Measurements from ENCODE around the gene PRODH2.

PRODH2 gene

GRCh38 chr19:35781650-35782049 lies 31.0 kb downstream of the PRODH2 start:
- no peak for TF ChIP-seq CTCF (IDR thresholded peaks at IDR 0.05; ENCODE audit: low read depth, low read length)
- H3K27ac ChIP-seq, result no peak overlapping the region
- no peaks in the 10 kb centered on the region for H3K9me3 ChIP-seq (ENCODE audit: severe bottlenecking)
- peaks cover 69% of the 10 kb centered on the region for H3K36me3 ChIP-seq
- no peak for DNase-seq
- no peak overlapping the region for H3K4me3 ChIP-seq (ENCODE audit: low read depth, low read length)
- no peaks in the 10 kb centered on the region for H3K27me3 ChIP-seq (ENCODE audit: insufficient read depth, low read depth, severe bottlenecking)

- peaks cover 63% of the 10 kb centered on the region for H3K36me3 ChIP-seq
- TF ChIP-seq CTCF (IDR thresholded peaks at IDR 0.05; ENCODE audit: low read depth, low read length), result no peak
Measured at GRCh38 chr19:35780717-35781116, 31.9 kb downstream of the PRODH2 start.

GRCh38 chr19:35780058-35780457 lies 32.6 kb downstream of the PRODH2 start:
- Histone ChIP-seq H3K27me3 (ENCODE audit: insufficient read depth, low read depth, severe bottlenecking) (no peaks in the 10 kb centered on the region), H3K36me3 (peaks cover 57% of the 10 kb centered on the region), H3K9me3 (ENCODE audit: severe bottlenecking) (no peaks in the 10 kb centered on the region), H3K4me3 (ENCODE audit: low read depth, low read length) (no peak overlapping the region), H3K27ac (no peak overlapping the region)
- TF ChIP-seq CTCF (IDR thresholded peaks at IDR 0.05; ENCODE audit: low read depth, low read length), result no peak
- DNase-seq, result no peak

More at GRCh38 chr19:35780717-35781116, 31.9 kb downstream of the PRODH2 start:
- H3K4me3 ChIP-seq (ENCODE audit: low read depth, low read length), result no peak overlapping the region
- no peak overlapping the region for H3K27ac ChIP-seq
- no peaks in the 10 kb centered on the region for H3K9me3 ChIP-seq (ENCODE audit: severe bottlenecking)
- DNase-seq, result no peak
- H3K27me3 ChIP-seq (ENCODE audit: insufficient read depth, low read depth, severe bottlenecking), result no peaks in the 10 kb centered on the region

- no peak for TF ChIP-seq CTCF (IDR thresholded peaks at IDR 0.05; ENCODE audit: low read depth, low read length)
Measured at GRCh38 chr19:35779033-35779432, 33.6 kb downstream of the PRODH2 start.

GRCh38 chr19:35777961-35778360 lies 34.7 kb downstream of the PRODH2 start:
- no peaks in the 10 kb centered on the region for H3K27me3 ChIP-seq (ENCODE audit: insufficient read depth, low read depth, severe bottlenecking)
- no peak for TF ChIP-seq CTCF (IDR thresholded peaks at IDR 0.05; ENCODE audit: low read depth, low read length)
- DNase-seq, result no peak
- H3K9me3 ChIP-seq (ENCODE audit: severe bottlenecking), result no peaks in the 10 kb centered on the region
- H3K36me3 ChIP-seq, result peaks cover 53% of the 10 kb centered on the region
- no peak overlapping the region for H3K27ac ChIP-seq
- no peak overlapping the region for H3K4me3 ChIP-seq (ENCODE audit: low read depth, low read length)

More at GRCh38 chr19:35779033-35779432, 33.6 kb downstream of the PRODH2 start:
- Histone ChIP-seq H3K36me3 (peaks cover 53% of the 10 kb centered on the region), H3K27ac (no peak overlapping the region), H3K4me3 (ENCODE audit: low read depth, low read length) (no peak overlapping the region), H3K9me3 (ENCODE audit: severe bottlenecking) (no peaks in the 10 kb centered on the region), H3K27me3 (ENCODE audit: insufficient read depth, low read depth, severe bottlenecking) (no peaks in the 10 kb centered on the region)
- no peak for DNase-seq

All from WERI-Rb-1 (cell line).